Measurements from ENCODE around the gene HHIPL2.

Gene HHIPL2

GRCh38 chr1:222583079-222583478 is 35.2 kb upstream of the HHIPL2 start:
- no peak for TF ChIP-seq ISL1 (CRISPR knock-in tag; IDR thresholded peaks at IDR 0.05)
- TF ChIP-seq GLIS3 (CRISPR knock-in tag; IDR thresholded peaks at IDR 0.05), result no peak
- no peak for TF ChIP-seq TOX (CRISPR knock-in tag; IDR thresholded peaks at IDR 0.05; ENCODE audit: borderline replicate concordance)
- no peak for ATAC-seq

GRCh38 chr1:222582099-222582774 is 34.3 kb upstream of the HHIPL2 start:
- no peak for TF ChIP-seq ARNTL (CRISPR knock-in tag; IDR thresholded peaks at IDR 0.05; ENCODE audit: borderline replicate concordance, low read depth)
- TF ChIP-seq RARB (CRISPR knock-in tag; IDR thresholded peaks at IDR 0.05), result no peak
- TF ChIP-seq ZNF565 (CRISPR knock-in tag; conservative IDR thresholded peaks at IDR 0.05; ENCODE audit: low read depth), result no peak
- no peak for TF ChIP-seq TCF4 (CRISPR knock-in tag; IDR thresholded peaks at IDR 0.05; ENCODE audit: borderline replicate concordance)
- TF ChIP-seq ESRRG (CRISPR knock-in tag; IDR thresholded peaks at IDR 0.05), result no peak
- TF ChIP-seq ZC3H10 (CRISPR knock-in tag; IDR thresholded peaks at IDR 0.05), result no peak
- no peak for TF ChIP-seq SNAI2 (CRISPR knock-in tag; IDR thresholded peaks at IDR 0.05)
- TF ChIP-seq CSDC2 (CRISPR knock-in tag; IDR thresholded peaks at IDR 0.05), result no peak
- no peak for TF ChIP-seq ZNF8 (CRISPR knock-in tag; IDR thresholded peaks at IDR 0.05)
- no peak for TF ChIP-seq ZFP3 (CRISPR knock-in tag; IDR thresholded peaks at IDR 0.05)
- no peak for TF ChIP-seq CSRNP3 (CRISPR knock-in tag; IDR thresholded peaks at IDR 0.05)
- no peak for TF ChIP-seq TSHZ2 (CRISPR knock-in tag; IDR thresholded peaks at IDR 0.05)
- no peak for TF ChIP-seq PPARA (CRISPR knock-in tag; IDR thresholded peaks at IDR 0.05; ENCODE audit: borderline replicate concordance)
- no peak for TF ChIP-seq POU6F1 (CRISPR knock-in tag; IDR thresholded peaks at IDR 0.05; ENCODE audit: borderline replicate concordance, low read depth)
- TF ChIP-seq ZNF70 (CRISPR knock-in tag; IDR thresholded peaks at IDR 0.05), result no peak
- peak; percentile 54; the same call in 2 of the 3 replicates for ATAC-seq

- ATAC-seq, result no peak
- no peak for TF ChIP-seq CREB5 (CRISPR knock-in tag; IDR thresholded peaks at IDR 0.05; ENCODE audit: low read depth)
- TF ChIP-seq ARNTL (CRISPR knock-in tag; IDR thresholded peaks at IDR 0.05; ENCODE audit: borderline replicate concordance, low read depth), result no peak
- TF ChIP-seq CSRNP3 (CRISPR knock-in tag; IDR thresholded peaks at IDR 0.05), result no peak
- TF ChIP-seq GLIS3 (CRISPR knock-in tag; IDR thresholded peaks at IDR 0.05), result no peak
- TF ChIP-seq ZNF565 (CRISPR knock-in tag; conservative IDR thresholded peaks at IDR 0.05; ENCODE audit: low read depth), result no peak
- TF ChIP-seq POU6F1 (CRISPR knock-in tag; IDR thresholded peaks at IDR 0.05; ENCODE audit: borderline replicate concordance, low read depth), result no peak
- no peak for TF ChIP-seq SNAI2 (CRISPR knock-in tag; IDR thresholded peaks at IDR 0.05)
- no peak for TF ChIP-seq TCF4 (CRISPR knock-in tag; IDR thresholded peaks at IDR 0.05; ENCODE audit: borderline replicate concordance)
- no peak for TF ChIP-seq TOX (CRISPR knock-in tag; IDR thresholded peaks at IDR 0.05; ENCODE audit: borderline replicate concordance)
- no peak for TF ChIP-seq PATZ1 (CRISPR knock-in tag; IDR thresholded peaks at IDR 0.05; ENCODE audit: borderline replicate concordance)
- no peak for TF ChIP-seq CSDC2 (CRISPR knock-in tag; IDR thresholded peaks at IDR 0.05)
- no peak for TF ChIP-seq ZC3H10 (CRISPR knock-in tag; IDR thresholded peaks at IDR 0.05)
- no peak for TF ChIP-seq RARB (CRISPR knock-in tag; IDR thresholded peaks at IDR 0.05)
- TF ChIP-seq BACH2 (CRISPR knock-in tag; IDR thresholded peaks at IDR 0.05; ENCODE audit: borderline replicate concordance), result no peak
- no peak for TF ChIP-seq ZNF70 (CRISPR knock-in tag; IDR thresholded peaks at IDR 0.05)
- TF ChIP-seq ZNF8 (CRISPR knock-in tag; IDR thresholded peaks at IDR 0.05), result no peak
Observed at GRCh38 chr1:222579316-222579715, 31.4 kb upstream of the HHIPL2 start.

Measured in SK-N-SH treated with all-trans-retinoic acid at 6 μM for 48 hours (cell line).